Measurements from ENCODE around the gene CACNA1C.

Gene CACNA1C

GRCh38 chr12:2192231-2192630, 139.4 kb downstream of the CACNA1C start:
- TF ChIP-seq CTCF (conservative IDR thresholded peaks at IDR 0.05) = no peak
- no peak for TF ChIP-seq ZFX (IDR thresholded peaks at IDR 0.05)
- H3K27ac ChIP-seq = no peak overlapping the region

- H3K27ac ChIP-seq = peak overlapping the region; percentile 13; the same call in 1 of the 2 replicates
- TF ChIP-seq CTCF (conservative IDR thresholded peaks at IDR 0.05) = no peak
- TF ChIP-seq ZFX (IDR thresholded peaks at IDR 0.05) = no peak
Measured at GRCh38 chr12:2194060-2194459, 141.3 kb downstream of the CACNA1C start.

GRCh38 chr12:2194571-2194970, 141.8 kb downstream of the CACNA1C start:
- TF ChIP-seq CTCF (conservative IDR thresholded peaks at IDR 0.05) (no peak), ZFX (IDR thresholded peaks at IDR 0.05) (no peak)
- peak overlapping the region; percentile 13; the same call in 1 of the 2 replicates for H3K27ac ChIP-seq

- H3K27ac ChIP-seq = no peak overlapping the region
- no peak for TF ChIP-seq CTCF (conservative IDR thresholded peaks at IDR 0.05)
- no peak for TF ChIP-seq ZFX (IDR thresholded peaks at IDR 0.05)
Measured at GRCh38 chr12:2195085-2195484, 142.3 kb downstream of the CACNA1C start.

GRCh38 chr12:2198005-2198501, 145.3 kb downstream of the CACNA1C start:
- no peak for TF ChIP-seq CTCF (conservative IDR thresholded peaks at IDR 0.05)
- no peak for TF ChIP-seq ZFX (IDR thresholded peaks at IDR 0.05)
- H3K27ac ChIP-seq = no peak overlapping the region

- H3K27ac ChIP-seq = no peak overlapping the region
- TF ChIP-seq ZFX (IDR thresholded peaks at IDR 0.05) = no peak
- TF ChIP-seq CTCF (conservative IDR thresholded peaks at IDR 0.05) = no peak
Measured at GRCh38 chr12:2198542-2198941, 145.8 kb downstream of the CACNA1C start.

GRCh38 chr12:2205996-2206395, 153.2 kb downstream of the CACNA1C start:
- no peak overlapping the region for H3K27ac ChIP-seq
- TF ChIP-seq CTCF (conservative IDR thresholded peaks at IDR 0.05) = no peak
- no peak for TF ChIP-seq ZFX (IDR thresholded peaks at IDR 0.05)

Measured in C4-2B (cell line).